Measurements from ENCODE around the gene AKAP6.

The AKAP6 gene

GRCh38 chr14:32318087-32318795 lies 10.9 kb upstream of the AKAP6 start:
- H3K4me3 ChIP-seq (ENCODE audit: low read length), result no peak overlapping the region
- no peak for TF ChIP-seq ZNF274 (IDR thresholded peaks at IDR 0.05; ENCODE audit: low read depth, low read length)

GRCh38 chr14:32319368-32320049 lies 9.6 kb upstream of the AKAP6 start:
- no peak overlapping the region for H3K4me3 ChIP-seq (ENCODE audit: low read length)
- TF ChIP-seq ZNF274 (IDR thresholded peaks at IDR 0.05; ENCODE audit: low read depth, low read length), result no peak

GRCh38 chr14:32324601-32325000 lies 4.5 kb upstream of the AKAP6 start:
- no peak for TF ChIP-seq ZNF274 (IDR thresholded peaks at IDR 0.05; ENCODE audit: low read depth, low read length)
- H3K4me3 ChIP-seq (ENCODE audit: low read length), result no peak overlapping the region

- TF ChIP-seq ZNF274 (IDR thresholded peaks at IDR 0.05; ENCODE audit: low read depth, low read length), result no peak
- no peak overlapping the region for H3K4me3 ChIP-seq (ENCODE audit: low read length)
Observed at GRCh38 chr14:32327255-32327961, 1.7 kb upstream of the AKAP6 start.

- TF ChIP-seq ZNF274 (IDR thresholded peaks at IDR 0.05; ENCODE audit: low read depth, low read length), result no peak
- H3K4me3 ChIP-seq (ENCODE audit: low read length), result no peak overlapping the region
Observed at GRCh38 chr14:32329690-32330285, 690 bp downstream of the AKAP6 start.

GRCh38 chr14:32330351-32331111 lies 1.4 kb downstream of the AKAP6 start:
- H3K4me3 ChIP-seq (ENCODE audit: low read length), result no peak overlapping the region
- TF ChIP-seq ZNF274 (IDR thresholded peaks at IDR 0.05; ENCODE audit: low read depth, low read length), result no peak

GRCh38 chr14:32331206-32331605 lies 2.1 kb downstream of the AKAP6 start:
- no peak for TF ChIP-seq ZNF274 (IDR thresholded peaks at IDR 0.05; ENCODE audit: low read depth, low read length)
- H3K4me3 ChIP-seq (ENCODE audit: low read length), result no peak overlapping the region

GRCh38 chr14:32332415-32333316 lies 3.6 kb downstream of the AKAP6 start:
- no peak overlapping the region for H3K4me3 ChIP-seq (ENCODE audit: low read length)
- TF ChIP-seq ZNF274 (IDR thresholded peaks at IDR 0.05; ENCODE audit: low read depth, low read length), result no peak

GRCh38 chr14:32336702-32337101 lies 7.6 kb downstream of the AKAP6 start:
- no peak overlapping the region for H3K4me3 ChIP-seq (ENCODE audit: low read length)
- TF ChIP-seq ZNF274 (IDR thresholded peaks at IDR 0.05; ENCODE audit: low read depth, low read length), result no peak

GRCh38 chr14:32337759-32338158 lies 8.7 kb downstream of the AKAP6 start:
- TF ChIP-seq ZNF274 (IDR thresholded peaks at IDR 0.05; ENCODE audit: low read depth, low read length), result no peak
- no peak overlapping the region for H3K4me3 ChIP-seq (ENCODE audit: low read length)

- TF ChIP-seq ZNF274 (IDR thresholded peaks at IDR 0.05; ENCODE audit: low read depth, low read length), result no peak
- no peak overlapping the region for H3K4me3 ChIP-seq (ENCODE audit: low read length)
Observed at GRCh38 chr14:32339188-32339587, 10.1 kb downstream of the AKAP6 start.

- no peak for TF ChIP-seq ZNF274 (IDR thresholded peaks at IDR 0.05; ENCODE audit: low read depth, low read length)
- no peak overlapping the region for H3K4me3 ChIP-seq (ENCODE audit: low read length)
Observed at GRCh38 chr14:32341947-32342846, 13.1 kb downstream of the AKAP6 start.
